IMR-90 (cell line): ENCODE results near the gene TRPC4.

Source experiments
- CTCF ChIP-seq: conservative IDR thresholded peaks from 2 replicates; pipeline ENCODE4 v1.5.1; 2012; ENCODE audit warnings: mild to moderate bottlenecking, low read depth, low read length, improper control_type of control experiment
- FOS ChIP-seq: fragments of 150-350 bp; IDR thresholded peaks from 2 replicates; pipeline ENCODE4 v1.6.1; 2016; ENCODE audit warnings: low read depth, low read length
- MAZ ChIP-seq: IDR thresholded peaks from 2 replicates; pipeline ENCODE4 v1.6.1; 2012; ENCODE audit warnings: low read depth, mild to moderate bottlenecking, low read length, improper control_type of control experiment, moderate library complexity, borderline replicate concordance
- RAD21 ChIP-seq: IDR thresholded peaks from 2 replicates; pipeline ENCODE4 v1.6.1; 2012; ENCODE audit warnings: low read length, improper control_type of control experiment
- RCOR1 ChIP-seq: IDR thresholded peaks from 2 replicates; pipeline ENCODE4 v1.6.1; 2012; ENCODE audit warnings: mild to moderate bottlenecking, low read length, improper control_type of control experiment; ENCODE audit not compliant: insufficient replicate concordance
- SMC3 ChIP-seq: fragments of 150-350 bp; IDR thresholded peaks from 2 replicates; pipeline ENCODE4 v1.6.1; 2016; ENCODE audit warnings: low read depth, mild to moderate bottlenecking, antibody characterized with exemption, low read length, moderate library complexity

GRCh38 chr13:37685206-37685605, 184.4 kb downstream of the TRPC4 start:
- TF ChIP-seq MAZ: no peak
- no peak for TF ChIP-seq SMC3
- TF ChIP-seq CTCF: no peak
- no peak for TF ChIP-seq FOS
- no peak for TF ChIP-seq RAD21
- no peak for TF ChIP-seq RCOR1
